GM18867 (cell line): ENCODE data around the gene ZNF628.
"Not testable (repeated sequence)": the region's sequence is repeated elsewhere in the genome, so short reads cannot be mapped to it uniquely, and the experiment has no call there.

Experiments used
- ATAC-seq: cut with Tn5 transposase; IDR thresholded peaks from one replicate; pipeline ENCODE4 v1.9.1; 2021; ENCODE audit warnings: mild to moderate bottlenecking, moderate library complexity; ENCODE audit not compliant: unreplicated experiment

The ZNF628 gene

GRCh38 chr19:55494172-55494761 is 17.9 kb downstream of the ZNF628 start:
- ATAC-seq, result no peak

GRCh38 chr19:55495646-55496349 is 19.4 kb downstream of the ZNF628 start:
- no peak for ATAC-seq

GRCh38 chr19:55496820-55497219 is 20.4 kb downstream of the ZNF628 start:
- not testable (repeated sequence) for ATAC-seq

- ATAC-seq, result no peak
Measured at GRCh38 chr19:55497763-55498162, 21.3 kb downstream of the ZNF628 start.

- no peak for ATAC-seq
Measured at GRCh38 chr19:55498246-55498840, 21.9 kb downstream of the ZNF628 start.

GRCh38 chr19:55500368-55500952 is 24.0 kb downstream of the ZNF628 start:
- no peak for ATAC-seq

GRCh38 chr19:55502197-55502952 is 26.0 kb downstream of the ZNF628 start:
- ATAC-seq, result no peak

- ATAC-seq, result no peak
Measured at GRCh38 chr19:55503157-55503501, 26.7 kb downstream of the ZNF628 start.

- ATAC-seq, result peak; percentile 87
Measured at GRCh38 chr19:55503502-55504251, 27.3 kb downstream of the ZNF628 start.

- no peak for ATAC-seq
Measured at GRCh38 chr19:55504252-55504603, 27.8 kb downstream of the ZNF628 start.

- no peak for ATAC-seq
Measured at GRCh38 chr19:55504981-55505380, 28.6 kb downstream of the ZNF628 start.

- ATAC-seq, result no peak
Measured at GRCh38 chr19:55508120-55508519, 31.7 kb downstream of the ZNF628 start.

- peak; percentile 98 for ATAC-seq
Measured at GRCh38 chr19:55516878-55517620, 40.6 kb downstream of the ZNF628 start.

- ATAC-seq, result no peak
Measured at GRCh38 chr19:55519451-55520311, 43.3 kb downstream of the ZNF628 start.

GRCh38 chr19:55520691-55521292 is 44.4 kb downstream of the ZNF628 start:
- no peak for ATAC-seq

- no peak for ATAC-seq
Measured at GRCh38 chr19:55525289-55526101, 49.1 kb downstream of the ZNF628 start.

- ATAC-seq, result no peak
Measured at GRCh38 chr19:55526216-55527196, 50.1 kb downstream of the ZNF628 start.
